Activated gamma-delta T cell treated with anti-CD3 and anti-CD28 coated beads, Interleukin-2, amount 50 U/mL, for 16 hours (primary cell): ENCODE results near the gene ADGRG6.

Experiments used
- DNase-seq: peaks from one replicate; pipeline ENCODE4 v3.0.0-alpha.2; 2020; ENCODE audit warnings: low read depth

Gene ADGRG6

DNA sequence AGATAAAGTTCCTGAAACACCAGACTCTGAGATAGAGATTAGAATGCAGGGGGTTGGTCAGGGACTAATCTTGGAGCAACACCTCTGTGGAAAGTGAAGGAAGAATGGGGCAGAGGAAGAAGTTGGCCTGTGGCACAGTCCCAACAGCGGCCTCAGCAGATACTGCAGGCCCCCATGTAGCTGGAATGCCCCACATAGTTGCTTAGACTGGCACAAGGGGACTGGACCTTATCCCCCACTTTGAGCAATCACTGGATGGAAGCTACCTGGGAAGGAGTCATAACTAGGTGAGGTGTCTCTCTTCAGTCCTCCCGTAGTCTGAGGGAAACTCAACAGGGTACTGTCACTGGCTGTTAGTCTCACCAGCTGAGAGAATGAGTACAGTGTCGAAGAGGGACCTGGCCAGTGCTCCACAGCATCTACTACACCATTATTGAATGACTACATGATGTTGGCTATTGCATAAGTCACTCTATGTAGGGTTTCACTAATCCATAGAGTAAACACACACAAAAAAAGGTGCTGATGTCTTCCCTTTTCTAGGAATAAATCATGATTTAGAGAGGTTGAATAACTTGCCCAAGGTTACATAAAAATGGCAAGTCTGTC lies 47.5 kb downstream of the ADGRG6 start:
- DNase-seq, result no peak

GRCh38 chr6:142350309-142350708 lies 48.5 kb downstream of the ADGRG6 start:
- no peak for DNase-seq

- DNase-seq, result no peak
These were observed 51.9 kb downstream of the ADGRG6 start for GRCh38 chr6:142353690-142354089.

GRCh38 chr6:142354650-142355049 lies 52.8 kb downstream of the ADGRG6 start:
- no peak for DNase-seq

DNA sequence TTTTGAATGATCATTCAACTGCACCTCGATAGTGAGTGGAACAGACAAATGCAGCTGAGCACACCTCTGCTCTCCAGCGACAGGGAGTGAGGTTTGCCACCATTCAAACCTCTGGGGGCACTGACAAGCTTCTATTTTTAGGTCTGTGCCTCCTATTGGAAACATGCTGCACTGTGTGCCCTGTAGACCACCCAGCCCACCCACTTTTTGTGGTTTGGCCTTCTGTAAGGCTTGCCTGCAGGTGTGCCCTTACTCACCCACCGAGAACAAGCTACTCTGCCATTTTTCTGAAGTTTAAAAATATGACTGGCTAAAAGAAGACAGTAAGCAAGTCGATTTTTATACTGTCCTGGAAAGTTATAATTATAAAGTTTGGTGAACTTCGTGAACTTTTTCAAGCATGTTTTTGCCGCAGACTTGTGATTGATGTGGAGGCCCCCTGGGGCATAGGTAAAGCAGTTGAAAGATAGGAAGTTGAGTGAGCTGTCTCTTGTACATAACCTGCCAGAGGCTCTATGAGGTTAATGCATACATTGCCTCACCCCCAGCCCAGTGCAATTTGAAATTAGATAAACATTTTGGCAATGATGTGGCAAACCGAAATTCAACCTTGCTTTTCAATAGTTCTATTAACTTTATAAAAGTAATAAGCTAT lies 53.8 kb downstream of the ADGRG6 start:
- no peak for DNase-seq

- no peak for DNase-seq
These were observed 54.5 kb downstream of the ADGRG6 start for GRCh38 chr6:142356201-142356883.

GRCh38 chr6:142356884-142357225 lies 55.0 kb downstream of the ADGRG6 start:
- no peak for DNase-seq

- DNase-seq, result no peak
These were observed 56.1 kb downstream of the ADGRG6 start for GRCh38 chr6:142357879-142358278.

- no peak for DNase-seq
These were observed 57.6 kb downstream of the ADGRG6 start for GRCh38 chr6:142359271-142359960.

- DNase-seq, result no peak
These were observed 59.5 kb downstream of the ADGRG6 start for GRCh38 chr6:142361345-142361744.

DNA sequence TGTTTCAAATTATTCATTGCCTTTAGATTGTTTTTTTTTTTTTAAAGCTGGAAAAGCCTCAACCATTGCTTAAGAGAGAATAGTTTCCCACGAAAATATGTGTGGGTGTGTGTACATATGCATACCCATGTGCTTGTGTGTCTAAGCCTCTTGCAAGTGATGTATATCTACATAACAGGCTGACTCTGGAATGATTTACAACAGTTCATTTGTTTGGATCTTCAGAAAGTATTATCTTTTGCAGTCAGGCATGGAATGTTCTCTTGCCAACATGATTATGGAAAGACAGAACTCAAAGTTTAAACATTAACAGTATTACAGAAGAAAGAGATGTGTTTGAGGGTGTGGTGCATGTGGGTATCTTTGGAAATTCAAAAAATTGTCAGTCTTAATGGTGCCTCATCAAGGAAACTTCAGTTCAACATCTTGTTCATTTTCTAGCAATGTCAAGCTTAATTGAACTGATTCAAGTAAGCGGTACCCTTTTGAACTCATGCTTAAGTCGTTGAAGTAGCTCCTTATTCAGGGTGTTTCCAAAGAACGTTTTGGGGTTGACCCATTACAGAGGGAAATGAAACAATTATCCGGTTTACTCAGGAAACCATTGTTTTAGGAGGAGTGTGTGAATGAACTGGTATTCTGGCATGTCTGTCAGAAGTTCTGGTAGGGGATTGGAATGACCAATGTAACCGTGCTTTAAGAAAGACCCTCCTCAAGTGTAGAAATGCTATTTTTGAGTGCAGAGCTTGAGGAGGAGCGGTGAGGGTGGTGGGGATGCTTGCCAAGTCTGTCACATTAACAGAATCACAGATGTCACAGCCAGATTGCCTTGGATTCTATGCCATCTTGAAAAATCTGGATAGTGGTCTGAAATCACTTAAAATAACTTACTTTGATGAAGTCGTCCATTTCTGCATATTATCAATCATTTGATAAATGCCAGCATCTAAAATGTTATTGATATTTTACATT lies 60.3 kb downstream of the ADGRG6 start:
- no peak for DNase-seq

GRCh38 chr6:142367061-142367460 lies 65.3 kb downstream of the ADGRG6 start:
- DNase-seq, result no peak

- DNase-seq, result no peak
These were observed 65.8 kb downstream of the ADGRG6 start for GRCh38 chr6:142367501-142368018.

DNA sequence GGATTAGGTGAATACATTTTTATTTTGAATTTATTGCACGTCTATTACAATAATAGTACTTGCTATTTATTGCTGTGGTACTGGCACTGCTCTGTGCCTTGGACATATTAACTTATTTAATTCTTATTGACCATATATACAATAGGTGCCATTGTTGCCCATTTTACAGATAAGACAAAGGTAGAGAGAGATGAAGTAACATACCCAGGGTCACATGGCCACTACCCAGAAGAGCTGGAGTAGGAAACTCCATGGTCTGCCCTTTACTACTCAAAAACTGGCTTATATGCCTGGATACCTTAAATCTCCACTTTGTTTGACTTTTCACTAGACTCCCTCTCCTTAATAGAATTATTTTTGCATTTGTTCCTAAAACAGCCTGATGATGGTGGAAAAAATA lies 67.5 kb downstream of the ADGRG6 start:
- no peak for DNase-seq

DNA sequence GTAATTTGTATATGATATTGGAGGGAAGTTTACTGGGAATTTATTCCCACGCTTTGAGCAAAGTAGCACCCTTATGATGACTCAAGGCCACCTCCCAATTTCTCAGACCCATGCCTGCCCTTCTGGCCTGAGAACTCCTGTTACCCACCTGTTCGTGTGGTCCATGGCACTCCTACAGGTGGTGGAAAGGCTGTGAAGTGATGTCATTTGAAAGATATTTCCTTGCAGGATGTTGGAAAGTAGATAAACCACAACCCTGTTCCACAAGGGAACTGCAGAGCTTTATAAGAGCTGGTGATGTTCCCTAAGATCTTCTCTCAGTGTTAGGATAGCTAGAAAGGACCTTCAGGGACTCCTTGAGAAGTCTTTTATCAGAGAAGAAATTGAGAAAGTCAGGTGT lies 70.5 kb downstream of the ADGRG6 start:
- no peak for DNase-seq

- no peak for DNase-seq
These were observed 71.7 kb downstream of the ADGRG6 start for GRCh38 chr6:142373268-142374090.

DNA sequence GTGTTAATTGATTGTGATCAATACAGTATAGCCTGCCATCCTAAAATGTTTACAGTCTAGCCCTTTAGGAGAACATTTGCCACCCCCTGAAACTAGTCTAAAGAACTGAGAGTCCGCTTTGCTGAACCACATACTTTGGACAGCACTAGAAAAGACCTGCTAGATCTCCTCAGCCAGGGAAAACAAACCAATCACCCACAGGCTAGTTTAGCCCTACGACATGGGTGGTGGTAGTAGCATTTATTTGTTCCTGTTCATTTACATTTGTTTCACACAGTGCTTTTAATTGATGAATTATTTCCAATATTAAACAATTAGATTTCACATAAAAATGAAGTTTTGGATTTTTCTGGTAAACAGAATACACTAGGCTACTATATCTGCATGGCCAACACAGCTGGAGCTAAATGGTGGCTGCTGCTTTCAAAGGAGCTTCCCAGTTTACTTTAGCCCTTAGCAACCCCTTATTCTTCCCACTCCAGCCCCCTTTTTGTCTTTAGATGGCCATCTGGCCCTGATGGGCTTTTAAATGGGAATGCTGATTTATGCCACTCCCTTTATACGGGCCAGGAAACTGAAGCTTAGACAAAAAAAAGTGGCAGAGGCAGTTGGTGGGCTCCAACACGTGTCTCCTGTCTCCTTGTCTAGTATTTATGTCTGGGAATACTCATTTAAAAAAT lies 72.4 kb downstream of the ADGRG6 start:
- DNase-seq, result no peak

DNA sequence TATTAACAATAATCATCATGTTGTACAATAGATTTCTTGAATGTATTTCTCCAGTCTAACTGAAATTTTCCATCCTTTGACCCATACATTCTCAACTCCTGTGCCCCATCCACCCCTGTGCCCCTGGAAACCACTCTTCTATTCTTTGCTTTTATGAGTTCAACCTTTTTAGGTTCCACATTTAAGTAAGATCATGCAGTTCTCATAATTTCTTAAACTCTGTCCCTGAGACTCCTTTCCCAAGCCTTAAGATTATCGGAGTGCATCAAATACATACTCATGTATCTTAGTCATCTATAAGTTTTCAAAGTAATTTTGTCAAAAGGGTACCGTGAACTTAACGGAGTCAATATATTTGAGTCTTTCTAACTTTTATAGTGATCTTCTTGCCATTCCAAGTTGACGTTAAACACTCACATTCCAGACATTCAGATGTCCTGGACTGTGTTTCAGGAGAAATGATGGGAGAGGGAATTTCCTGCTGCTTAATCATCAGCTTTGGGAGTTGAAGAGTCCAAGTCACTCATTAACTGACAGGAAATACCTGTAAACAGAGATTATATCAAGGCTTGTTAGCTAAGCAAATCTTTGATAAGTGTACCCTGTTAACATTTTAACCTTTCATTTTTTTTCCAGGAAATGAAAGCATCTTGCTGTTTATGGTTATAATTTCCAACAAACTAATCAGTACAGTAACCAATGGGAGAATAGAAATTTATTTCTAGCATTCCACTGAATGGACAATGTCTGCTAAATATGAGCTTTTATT lies 73.3 kb downstream of the ADGRG6 start:
- DNase-seq, result no peak

- DNase-seq, result no peak
These were observed 74.3 kb downstream of the ADGRG6 start for GRCh38 chr6:142376115-142376514.
